Osteoblast (primary cell): ENCODE data around the gene STRN4. TPM values are rescaled to one million over a fixed set of nuclear protein-coding genes. Genes with fewer than 3 reads are reported as not detected.
A peak's percentile ranks its signal among the peaks of the same experiment; 100 is the strongest.
"Not testable (repeated sequence)": the region's sequence is repeated elsewhere in the genome, so short reads cannot be mapped to it uniquely, and the experiment has no call there.

Source experiments
- DNase-seq: peaks from one replicate; pipeline ENCODE4 v3.0.0; 2011; ENCODE audit warnings: low spot score, mixed read lengths; ENCODE audit not compliant: insufficient read length; ENCODE audit errors: missing footprints
- H2AFZ ChIP-seq: 2 replicates; pipeline ENCODE4 v1.6.0; 2011; ENCODE audit warnings: mild to moderate bottlenecking, low read length
- H3K27ac ChIP-seq: 2 replicates; pipeline ENCODE4 v1.5.1; 2011; ENCODE audit warnings: mild to moderate bottlenecking, low read depth, low read length, moderate library complexity
- H3K27me3 ChIP-seq: 2 replicates; pipeline ENCODE4 v1.6.0; 2012; ENCODE audit warnings: mild to moderate bottlenecking, control low read depth, inconsistent platforms, low read length, moderate library complexity; ENCODE audit not compliant: insufficient read depth
- H3K36me3 ChIP-seq: 2 replicates; pipeline ENCODE4 v1.5.1; 2011; ENCODE audit warnings: mild to moderate bottlenecking, low read length, control low read depth, moderate library complexity; ENCODE audit not compliant: insufficient read depth
- H3K4me1 ChIP-seq: 2 replicates; pipeline ENCODE4 v1.5.1; 2011; ENCODE audit warnings: mild to moderate bottlenecking, low read length, control low read depth, moderate library complexity; ENCODE audit not compliant: insufficient read depth
- H3K4me2 ChIP-seq: 2 replicates; pipeline ENCODE4 v1.6.0; 2011; ENCODE audit warnings: mild to moderate bottlenecking, low read length; ENCODE audit not compliant: insufficient read depth
- H3K4me3 ChIP-seq: fragments of 200-600 bp; sonication (generic); 3 replicates; pipeline ENCODE4 v1.5.1; 2012; ENCODE audit warnings: mild to moderate bottlenecking, low read length, inconsistent platforms; ENCODE audit not compliant: insufficient read depth
- H3K79me2 ChIP-seq: 2 replicates; pipeline ENCODE4 v1.6.0; 2012; ENCODE audit warnings: mild to moderate bottlenecking, low read length, control low read depth, inconsistent platforms; ENCODE audit not compliant: insufficient read depth
- H3K9me3 ChIP-seq: 2 replicates; pipeline ENCODE4 v1.5.1; 2011; ENCODE audit warnings: low read depth, low read length, control low read depth
- H4K20me1 ChIP-seq: 2 replicates; pipeline ENCODE4 v1.6.0; 2012; ENCODE audit warnings: mild to moderate bottlenecking, low read length, control low read depth; ENCODE audit not compliant: insufficient read depth
- CTCF ChIP-seq: IDR thresholded peaks from 2 replicates; pipeline ENCODE4 v1.5.1; 2011; ENCODE audit warnings: mild to moderate bottlenecking, low read depth, low read length, moderate library complexity; ENCODE audit errors: extremely low read depth
- total RNA-seq: library from RNA; depleted of rRNA; stranded (reverse); fragments of >200 nt; gene quantifications from 2 replicates; pipeline ENCODE4 v1.2.3, GENCODE V29; 2012

Gene STRN4
- total RNA-seq, 1 donor: 56.5 TPM

GRCh38 chr19:46715620-46715974, 30.7 kb downstream of the STRN4 start:
- Histone ChIP-seq H3K36me3 (peaks cover 20% of the 10 kb centered on the region), H3K9me3 (no peaks in the 10 kb centered on the region), H2AFZ (peak overlapping the region; percentile 6), H3K27ac (no peak overlapping the region), H3K4me3 (peak overlapping the region; percentile 86), H3K27me3 (no peaks in the 10 kb centered on the region), H3K79me2 (peaks cover 23% of the 10 kb centered on the region), H4K20me1 (no peaks in the 10 kb centered on the region), H3K4me1 (peaks cover 12% of the 10 kb centered on the region), H3K4me2 (peak overlapping the region; percentile 97)
- no peak for TF ChIP-seq CTCF
- DNase-seq: peak; percentile 18

GRCh38 chr19:46714444-46715106, 31.7 kb downstream of the STRN4 start:
- peak overlapping the region; percentile 84 for H3K27ac ChIP-seq
- DNase-seq: peak; percentile 88
- no peaks in the 10 kb centered on the region for H3K9me3 ChIP-seq
- peaks cover 18% of the 10 kb centered on the region for H3K36me3 ChIP-seq
- H3K4me3 ChIP-seq: peak overlapping the region; percentile 86
- peak overlapping the region; percentile 97 for H3K4me2 ChIP-seq
- TF ChIP-seq CTCF: no peak
- H3K79me2 ChIP-seq: peaks cover 23% of the 10 kb centered on the region
- H2AFZ ChIP-seq: peak overlapping the region; percentile 17
- H3K27me3 ChIP-seq: no peaks in the 10 kb centered on the region
- H3K4me1 ChIP-seq: peaks cover 12% of the 10 kb centered on the region
- H4K20me1 ChIP-seq: no peaks in the 10 kb centered on the region

- Histone ChIP-seq H4K20me1 (no peaks in the 10 kb centered on the region), H2AFZ (peak overlapping the region; percentile 51), H3K4me3 (peak overlapping the region; percentile 86), H3K4me2 (peak overlapping the region; percentile 97), H3K27ac (peak overlapping the region; percentile 48), H3K4me1 (peaks cover 12% of the 10 kb centered on the region), H3K9me3 (no peaks in the 10 kb centered on the region), H3K36me3 (peaks cover 17% of the 10 kb centered on the region), H3K79me2 (peaks cover 23% of the 10 kb centered on the region), H3K27me3 (no peaks in the 10 kb centered on the region)
- DNase-seq: peak; percentile 100
- no peak for TF ChIP-seq CTCF
Measured at GRCh38 chr19:46713781-46714443, 32.3 kb downstream of the STRN4 start.

- not testable (repeated sequence) for H2AFZ ChIP-seq, H4K20me1 ChIP-seq, H3K9me3 ChIP-seq, H3K27ac ChIP-seq, H3K27me3 ChIP-seq, H3K4me2 ChIP-seq, H3K4me3 ChIP-seq
- H3K4me1 ChIP-seq: peaks cover 12% of the 10 kb centered on the region
- peaks cover 23% of the 10 kb centered on the region for H3K79me2 ChIP-seq
- DNase-seq: peak; percentile 1
- peaks cover 13% of the 10 kb centered on the region for H3K36me3 ChIP-seq
Measured at GRCh38 chr19:46712768-46713338, 33.4 kb downstream of the STRN4 start.
